ENCODE results near the gene TRIP4.

GRCh38 chr15:64472161-64472560 lies 84.5 kb downstream of the TRIP4 start:
- TF ChIP-seq CTCF (IDR thresholded peaks at IDR 0.05; ENCODE audit: low read depth, low read length, missing input control) (no peak), MAX (IDR thresholded peaks at IDR 0.05) (no peak), REST (IDR thresholded peaks at IDR 0.05) (no peak)
